RPMI7951 (cell line): ENCODE data around the gene UBA6. TPM values are rescaled to one million over a fixed set of nuclear protein-coding genes. Genes with fewer than 3 reads are reported as not detected.
A peak's percentile ranks its signal among the peaks of the same experiment; 100 is the strongest.
"Not testable (repeated sequence)": the region's sequence is repeated elsewhere in the genome, so short reads cannot be mapped to it uniquely, and the experiment has no call there.

Source experiments
- DNase-seq: peaks from one replicate; pipeline ENCODE4 v3.0.0-alpha.2; 2012; ENCODE audit warnings: low read depth
- total RNA-seq: library from RNA; depleted of rRNA; stranded (reverse); fragments of >200 nt; shearing (Covaris generic); gene quantifications from 2 replicates; pipeline ENCODE4 v1.2.3, GENCODE V29; 2014; rRNA removed

The UBA6 gene
- total RNA-seq: 157 and 162 TPM in 2 replicates

GRCh38 chr4:67700738-67701516 lies at the start of gene UBA6:
TSS of gene UBA6 (minus strand) at chr4:67701155. CDS start at chr4:67701119, 36 bp downstream.
- DNase-seq: peak; percentile 95

- DNase-seq: peak; percentile 6
Measured at GRCh38 chr4:67750691-67751090, 49.7 kb upstream of the UBA6 start.

DNA sequence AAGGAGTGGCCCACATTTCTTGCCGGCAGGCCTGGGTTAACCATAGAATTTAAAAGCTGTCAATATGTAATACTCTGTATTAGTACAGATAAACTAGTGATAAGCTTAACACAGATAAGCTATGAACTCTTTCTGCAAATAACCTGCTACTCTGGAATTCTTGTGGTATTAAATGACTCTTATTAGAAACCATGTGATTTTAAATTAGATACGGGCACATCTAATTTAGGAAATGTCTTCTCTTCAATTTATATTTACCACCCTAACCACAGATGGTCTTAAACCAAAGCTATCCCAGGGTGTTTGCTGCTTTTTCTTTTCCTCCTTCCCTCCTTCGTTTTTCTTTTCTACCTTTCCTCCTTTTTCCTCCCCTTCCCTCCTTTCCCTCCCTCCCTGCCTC lies 48.3 kb upstream of the UBA6 start:
- no peak for DNase-seq

- peak; percentile 44 for DNase-seq
Measured at GRCh38 chr4:67746797-67747495, 46.0 kb upstream of the UBA6 start.

GRCh38 chr4:67744561-67745283 lies 43.8 kb upstream of the UBA6 start:
- DNase-seq: peak; percentile 15

- no peak for DNase-seq
Measured at GRCh38 chr4:67743194-67743593, 42.2 kb upstream of the UBA6 start.

DNA sequence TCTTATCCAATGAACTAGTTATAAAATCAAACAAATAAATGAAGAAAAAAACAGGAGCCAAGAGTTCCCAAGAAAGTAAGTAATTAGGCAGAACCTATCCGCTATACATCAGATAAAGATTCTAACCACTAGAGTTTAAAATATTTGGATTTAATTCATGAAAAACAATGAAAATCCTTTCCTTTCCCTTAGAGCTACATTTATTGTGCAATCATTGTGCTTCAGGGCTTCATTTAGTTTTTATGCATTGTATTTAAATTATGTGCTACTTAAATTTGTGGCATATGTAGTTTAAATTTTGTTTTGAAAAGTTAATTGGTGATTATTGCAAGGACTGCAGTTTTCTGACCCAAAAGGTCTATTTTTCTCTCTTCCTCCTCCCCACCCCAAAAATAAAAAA lies 35.3 kb upstream of the UBA6 start:
- DNase-seq: no peak

DNA sequence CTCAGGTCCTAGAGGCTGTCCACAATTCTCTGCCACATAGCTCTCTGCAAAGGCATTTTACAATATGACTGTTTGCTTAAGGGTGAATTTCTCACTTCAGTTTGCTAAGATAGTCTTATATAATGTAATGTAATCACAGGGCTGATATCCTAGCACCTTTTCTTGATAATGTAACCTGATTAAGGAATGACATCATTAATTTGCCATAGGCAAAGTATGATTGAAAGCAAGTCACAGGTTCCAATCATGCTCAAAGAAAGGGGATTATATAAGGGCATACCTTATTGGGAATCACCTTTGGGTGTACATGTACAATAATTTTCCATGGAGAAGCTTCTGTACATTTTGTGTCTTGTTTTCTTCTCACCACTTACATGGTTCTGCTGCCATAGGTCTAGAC lies 34.4 kb upstream of the UBA6 start:
- no peak for DNase-seq

- not testable (repeated sequence) for DNase-seq
Measured at GRCh38 chr4:67730511-67730910, 29.6 kb upstream of the UBA6 start.

GRCh38 chr4:67727124-67727850 lies 26.3 kb upstream of the UBA6 start:
- DNase-seq: peak; percentile 81

DNA sequence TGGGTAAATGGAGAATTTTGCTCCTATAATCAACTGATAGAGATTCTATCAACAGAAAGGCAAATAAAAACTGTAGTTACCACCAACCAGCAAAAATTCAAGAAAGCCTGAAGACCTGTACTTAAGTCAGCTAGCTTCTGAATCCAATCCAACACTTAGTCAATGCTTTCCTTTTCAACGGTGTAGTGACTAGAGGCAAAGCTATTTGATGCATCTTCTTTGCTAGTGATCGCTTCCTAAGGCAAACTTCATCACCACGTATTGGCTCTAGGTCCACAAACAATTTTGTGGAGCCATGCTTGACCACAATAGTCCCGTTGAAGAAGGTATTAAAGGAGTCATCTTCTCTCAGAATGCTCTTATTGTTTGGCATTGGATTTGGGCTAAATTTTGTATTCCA lies 25.0 kb upstream of the UBA6 start:
- peak; percentile 71 for DNase-seq

DNA sequence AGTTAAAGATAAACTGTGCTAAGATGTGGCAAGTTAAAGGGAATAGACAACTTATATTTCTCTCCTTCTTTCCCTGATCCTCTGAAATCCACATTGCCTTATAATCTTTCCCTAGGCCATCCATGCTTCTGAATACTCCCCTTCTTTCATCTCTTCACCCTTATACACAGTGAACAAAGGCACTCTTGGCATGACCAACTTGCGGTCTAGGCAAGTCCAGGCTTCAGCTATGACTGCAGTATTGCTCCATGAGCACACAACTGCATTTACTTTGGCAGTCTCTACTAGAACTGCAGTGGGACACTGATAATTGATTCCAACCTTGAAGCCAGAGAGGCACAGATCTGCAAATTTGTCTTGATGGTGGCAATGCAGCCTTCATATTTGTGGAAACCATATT lies 24.2 kb upstream of the UBA6 start:
- DNase-seq: peak; percentile 77

DNA sequence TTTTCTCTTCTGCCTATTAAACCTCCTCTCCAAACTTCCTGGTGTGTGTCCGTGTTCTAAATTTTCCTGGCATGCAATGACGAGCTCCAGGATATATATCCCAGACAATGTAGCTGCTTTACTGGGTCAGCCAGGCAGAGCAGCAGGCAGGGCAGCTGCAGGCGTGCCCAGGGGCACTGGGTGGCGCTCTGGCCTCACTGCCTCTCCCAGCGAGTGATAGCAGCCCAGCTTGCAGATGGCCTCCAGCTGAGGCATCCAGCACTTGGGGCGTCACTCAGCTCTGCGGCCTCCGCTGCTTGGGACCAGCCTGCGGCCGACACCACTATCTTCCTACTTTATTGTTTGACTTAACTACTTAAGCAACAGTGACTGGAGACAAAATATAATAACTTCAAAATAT lies 23.0 kb upstream of the UBA6 start:
- no peak for DNase-seq

DNA sequence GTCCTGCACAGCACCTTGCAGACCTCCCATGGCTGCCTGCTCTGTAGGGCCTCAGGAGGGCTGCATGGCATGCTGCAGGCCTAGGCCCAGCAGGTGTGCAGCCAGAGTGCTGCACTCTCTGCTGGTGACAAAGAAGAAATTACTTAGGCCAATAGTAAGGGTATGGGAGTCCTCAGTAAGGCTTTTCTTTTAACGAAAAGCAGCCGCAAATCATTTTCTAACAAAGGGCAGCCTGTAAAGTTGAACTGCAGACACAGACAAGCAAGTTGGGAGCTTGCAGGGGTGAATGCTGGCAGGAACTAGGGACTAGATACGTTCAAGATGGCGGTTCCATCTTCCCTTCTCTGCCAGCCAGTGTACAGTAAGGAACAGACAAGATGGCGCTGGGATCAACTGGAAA lies 22.4 kb upstream of the UBA6 start:
- no peak for DNase-seq

GRCh38 chr4:67721770-67722597 lies 21.0 kb upstream of the UBA6 start:
- DNase-seq: peak; percentile 91

DNA sequence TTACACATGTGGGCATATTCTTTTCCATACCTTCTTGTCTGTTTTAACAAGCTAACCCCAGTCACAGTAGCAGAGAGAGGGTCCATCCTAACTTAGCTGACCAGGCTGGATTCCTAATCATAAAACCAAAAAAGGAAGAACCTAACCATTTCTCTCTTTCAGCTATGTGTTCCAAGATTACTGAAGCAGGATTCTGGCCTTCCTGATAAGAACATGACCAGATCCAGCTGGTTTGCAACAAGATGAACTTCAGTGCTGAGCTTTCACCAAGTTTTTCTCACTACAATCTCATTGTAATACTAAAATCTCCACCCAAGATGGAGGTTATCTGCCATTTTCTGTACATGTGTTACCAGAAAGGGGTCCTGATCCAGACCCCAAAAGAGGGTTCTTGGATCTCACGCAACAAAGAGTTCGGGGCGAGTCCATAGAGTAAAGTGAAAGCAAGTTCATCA lies 20.4 kb upstream of the UBA6 start:
- no peak for DNase-seq

GRCh38 chr4:67719953-67720617 lies 19.1 kb upstream of the UBA6 start:
- DNase-seq: no peak

- DNase-seq: no peak
Measured at GRCh38 chr4:67718848-67719247, 17.9 kb upstream of the UBA6 start.

DNA sequence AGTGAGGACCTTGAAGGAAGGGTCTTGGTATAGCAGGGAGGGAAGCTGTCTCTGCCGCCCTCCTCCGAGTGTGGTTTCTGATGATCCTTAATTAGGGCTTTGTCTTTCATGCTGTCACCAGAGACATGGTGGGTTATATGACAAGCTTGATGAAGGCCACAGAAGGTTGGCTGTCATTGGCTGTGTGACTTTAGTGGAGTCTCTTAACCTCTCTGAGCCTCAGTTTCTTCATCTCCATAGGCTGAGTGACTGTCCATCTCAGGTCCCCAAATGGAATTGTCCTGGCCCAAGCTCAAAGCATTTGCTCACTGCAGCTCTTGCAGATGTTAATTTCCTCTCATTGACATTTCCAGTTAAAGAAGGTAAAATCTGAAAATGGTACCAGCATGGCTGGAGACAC lies 16.6 kb upstream of the UBA6 start:
- no peak for DNase-seq

GRCh38 chr4:67714955-67715354 lies 14.0 kb upstream of the UBA6 start:
- DNase-seq: no peak
